ENCODE results near the gene SLC5A12. TPM values are rescaled to one million over a fixed set of nuclear protein-coding genes. Genes with fewer than 3 reads are reported as not detected.

Gene SLC5A12
- total and polyA plus RNA-seq, 2 of the 4 experiments (the other 2 are of a cell fraction), result not detected

DNA sequence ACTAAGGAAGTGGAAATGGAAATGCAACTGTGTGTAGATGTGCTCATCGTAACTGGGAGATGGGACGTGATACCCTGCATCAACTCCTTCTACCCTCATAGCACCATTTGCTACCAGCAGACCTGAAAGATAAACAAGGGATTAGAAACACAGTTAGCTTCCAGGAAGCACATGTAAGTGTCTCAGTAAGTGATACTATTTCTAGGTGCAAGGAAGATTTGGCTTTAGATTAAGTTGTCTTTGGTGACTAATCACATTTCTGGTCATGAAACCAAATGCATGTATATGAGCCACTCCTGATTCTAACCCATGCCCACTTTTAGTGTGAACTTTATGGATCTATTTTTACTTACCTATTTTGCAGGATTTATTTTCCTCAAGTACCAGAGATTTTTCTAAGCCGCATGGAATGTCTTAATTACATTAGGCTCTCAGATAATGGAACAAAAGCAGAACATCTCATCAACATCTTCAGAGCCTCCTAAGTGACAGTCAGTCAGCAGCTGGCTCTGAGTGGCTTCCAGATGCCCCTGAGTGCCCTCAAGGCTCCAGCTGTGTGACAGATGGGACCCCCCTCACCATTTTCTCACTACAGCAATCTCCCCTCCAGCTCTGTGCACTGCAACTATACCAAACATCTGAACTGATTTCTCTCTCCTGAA, 21.2 kb downstream of the SLC5A12 start:
- no peaks in the 10 kb centered on the region for H3K79me1 ChIP-seq (ENCODE audit: low read depth in 1 of 2, low read length in 2 of 2)
- H3K4me2 ChIP-seq (ENCODE audit: low read depth, low read length), result no peak overlapping the region
- H2BK20ac ChIP-seq (ENCODE audit: low read depth, low read length), result no peak overlapping the region
- H4K20me1 ChIP-seq (ENCODE audit: insufficient read depth, low read length), result no peaks in the 10 kb centered on the region
- TF ChIP-seq, protein P1, sequence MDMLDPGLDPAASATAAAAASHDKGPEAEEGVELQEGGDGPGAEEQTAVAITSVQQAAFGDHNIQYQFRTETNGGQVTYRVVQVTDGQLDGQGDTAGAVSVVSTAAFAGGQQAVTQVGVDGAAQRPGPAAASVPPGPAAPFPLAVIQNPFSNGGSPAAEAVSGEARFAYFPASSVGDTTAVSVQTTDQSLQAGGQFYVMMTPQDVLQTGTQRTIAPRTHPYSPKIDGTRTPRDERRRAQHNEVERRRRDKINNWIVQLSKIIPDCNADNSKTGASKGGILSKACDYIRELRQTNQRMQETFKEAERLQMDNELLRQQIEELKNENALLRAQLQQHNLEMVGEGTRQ (IDR thresholded peaks at IDR 0.05; ENCODE audit: low read depth, low read length), result no peak
- TF ChIP-seq BHLHE40 (IDR thresholded peaks at IDR 0.05; ENCODE audit: low read depth, low read length) (no peak), RCOR1 (IDR thresholded peaks at IDR 0.05; ENCODE audit: insufficient replicate concordance, low read length) (no peak), NFE2L2 (IDR thresholded peaks at IDR 0.05; ENCODE audit: low read depth, low read length) (no peak), CEBPB (IDR thresholded peaks at IDR 0.05; ENCODE audit: low read depth, low read length) (no peak), FOS (IDR thresholded peaks at IDR 0.05; ENCODE audit: low read depth, low read length) (no peak)
- TF ChIP-seq, protein P2, sequence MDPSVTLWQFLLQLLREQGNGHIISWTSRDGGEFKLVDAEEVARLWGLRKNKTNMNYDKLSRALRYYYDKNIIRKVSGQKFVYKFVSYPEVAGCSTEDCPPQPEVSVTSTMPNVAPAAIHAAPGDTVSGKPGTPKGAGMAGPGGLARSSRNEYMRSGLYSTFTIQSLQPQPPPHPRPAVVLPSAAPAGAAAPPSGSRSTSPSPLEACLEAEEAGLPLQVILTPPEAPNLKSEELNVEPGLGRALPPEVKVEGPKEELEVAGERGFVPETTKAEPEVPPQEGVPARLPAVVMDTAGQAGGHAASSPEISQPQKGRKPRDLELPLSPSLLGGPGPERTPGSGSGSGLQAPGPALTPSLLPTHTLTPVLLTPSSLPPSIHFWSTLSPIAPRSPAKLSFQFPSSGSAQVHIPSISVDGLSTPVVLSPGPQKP (IDR thresholded peaks at IDR 0.05; ENCODE audit: borderline replicate concordance, low read depth, low read length), result no peak
- DNase-seq (no peak), ATAC-seq (ENCODE audit: low read depth) (no peak)
- no peaks in the 10 kb centered on the region for H3K27me3 ChIP-seq (ENCODE audit: control insufficient read depth, insufficient read depth, low read length)
- H3K18ac ChIP-seq (ENCODE audit: low read depth, low read length), result no peak overlapping the region
- no peak overlapping the region for H2AK5ac ChIP-seq (ENCODE audit: low read depth, low read length)
- no peaks in the 10 kb centered on the region for H3K9me3 ChIP-seq (ENCODE audit: control insufficient read depth, insufficient read depth, low read length)
- no peak overlapping the region for H3K9ac ChIP-seq (ENCODE audit: low read depth, low read length)
- WGBS, 2 experiments (ENCODE audit: extremely low coverage in 2 of 2, insufficient read length in 1 of 2), result no CpG with 5 or more reads among the region's 3 CpGs
- dilution Hi-C loops (cut with HindIII; ENCODE audit: low sequenced_read_pairs, unreplicated experiment), result no loop called here
- no peak overlapping the region for H4K5ac ChIP-seq (ENCODE audit: low read depth, low read length)
- H4K91ac ChIP-seq (ENCODE audit: insufficient read depth, low read depth, low read length), result no peak overlapping the region
- no peaks in the 10 kb centered on the region for H3K4me1 ChIP-seq (ENCODE audit: control insufficient read depth, insufficient read depth, low read length)
- CTCF ChIA-PET, result no interaction called here
- H3K4ac ChIP-seq (ENCODE audit: low read depth, low read length), result no peak overlapping the region
- H3K9me1 ChIP-seq (ENCODE audit: insufficient read depth, low read length), result no peaks in the 10 kb centered on the region
- intact Hi-C loops (cut with micrococcal nuclease), result no loop called here
- BruUV-seq (replicated peaks), result no TSS peak
- H3K23ac ChIP-seq (ENCODE audit: low read depth, low read length), result no peak overlapping the region
- no peak overlapping the region for H3K56ac ChIP-seq (ENCODE audit: extremely low read depth, insufficient read depth, low read length)
- H3K27ac ChIP-seq (ENCODE audit: insufficient read depth, low read length), result no peak overlapping the region
- H2BK120ac ChIP-seq (ENCODE audit: low read depth, low read length), result no peak overlapping the region
- no peak overlapping the region for H2AK9ac ChIP-seq (replicated peaks; ENCODE audit: low read depth, low read length, poor library complexity)
- H3K36me3 ChIP-seq (ENCODE audit: control insufficient read depth, insufficient read depth, low read length), result no peaks in the 10 kb centered on the region
- POLR2A ChIA-PET (ENCODE audit: unreplicated experiment), result no interaction called here
- H2BK15ac ChIP-seq (ENCODE audit: low read depth, low read length), result no peak overlapping the region
- no peak overlapping the region for H2BK5ac ChIP-seq (ENCODE audit: low read depth, low read length, poor library complexity, severe bottlenecking)
- H4K8ac ChIP-seq (ENCODE audit: low read depth in 2 of 2, low read length in 2 of 2), result no peak overlapping the region
- in situ Hi-C loops (cut with MboI; ENCODE audit: low sequenced_read_pairs), result no loop called here
- no peak overlapping the region for H3K4me3 ChIP-seq (ENCODE audit: insufficient read depth, low read depth, low read length)
- no peak overlapping the region for H2AFZ ChIP-seq (replicated peaks; ENCODE audit: low read length, poor library complexity)
- no peak overlapping the region for H3K14ac ChIP-seq (replicated peaks; ENCODE audit: low read depth, low read length)

Data from IMR-90 (cell line).